Activated CD4-positive, alpha-beta T cell treated with anti-CD3 and anti-CD28 coated beads for 36 hours (primary cell): ENCODE data around the gene NMT2. TPM values are rescaled to one million over a fixed set of nuclear protein-coding genes. Genes with fewer than 3 reads are reported as not detected.

ENCODE experiments used
- ATAC-seq: fragments of 200-7000 bp; cut with Tn5 transposase; one replicate; pipeline ENCODE4 v1.10.0; 2021; ENCODE audit warnings: mild to moderate bottlenecking, moderate library complexity
- CTCF ChIA-PET: fragments of 350-600 bp; sonication (Branson Sonifier 250); formaldehyde crosslinking; loops from one replicate; lab custom pipeline; 2021; ENCODE audit warnings: antibody characterized with exemption; lab: Charles Lee
- POLR2A ChIA-PET: fragments of 350-600 bp; sonication (Branson Sonifier 250); formaldehyde crosslinking; loops from one replicate; lab custom pipeline; 2021; ENCODE audit warnings: antibody characterized with exemption, inconsistent platforms; lab: Charles Lee
- DNase-seq: peaks from one replicate; pipeline ENCODE4 v3.0.0-alpha.2; 2020
- H3K27ac Mint-ChIP-seq: one replicate; pipeline ENCODE4 v1.8.0; 2021; ENCODE audit warnings: mixed read lengths
- H3K27me3 Mint-ChIP-seq: one replicate; pipeline ENCODE4 v1.8.0; 2021; ENCODE audit warnings: mixed read lengths
- H3K36me3 Mint-ChIP-seq: one replicate; pipeline ENCODE4 v1.8.0; 2021; ENCODE audit warnings: low read depth, mixed read lengths
- H3K4me1 Mint-ChIP-seq: one replicate; pipeline ENCODE4 v1.8.0; 2021; ENCODE audit warnings: mixed read lengths
- H3K4me3 Mint-ChIP-seq: one replicate; pipeline ENCODE4 v1.8.0; 2021; ENCODE audit warnings: mild to moderate bottlenecking, moderate library complexity, mixed read lengths
- H3K9me3 Mint-ChIP-seq: one replicate; pipeline ENCODE4 v1.8.0; 2021; ENCODE audit warnings: low read depth, mixed read lengths
- intact Hi-C, 2 experiments: fragments of 100-400 bp; cut with DNase I in 1 of 2; cut with micrococcal nuclease in 1 of 2; formaldehyde crosslinking; loops; one replicate each; pipeline versions ENCODE4 v1.14.2 to v1.15.1; 2022 to 2024; cut with DNase I, micrococcal nuclease
- total RNA-seq, 2 experiments: library from RNA; stranded (reverse); gene quantifications; one replicate each; pipeline ENCODE4 v1.2.3, GENCODE V29; 2021

The NMT2 gene
- total RNA-seq, 2 experiments from 2014 or later = 20.6 to 22.1 TPM

- DNase-seq = no peak
- intact Hi-C loops = loop anchor here (1.0 to 10.0 kb wide), 13 partner anchors 8 to 599 kb away; partner anchors contain the start of genes ACBD7 (in 2 of the 2), FAM171A1 (in 2 of the 2), MEIG1 (in 2 of the 2) and SUV39H2 (in 2 of the 2)
- Mint-ChIP-seq H3K36me3 (peaks cover 23% of the 10 kb centered on the region), H3K9me3 (no peaks in the 10 kb centered on the region), H3K27me3 (no peaks in the 10 kb centered on the region), H3K4me1 (peaks cover 19% of the 10 kb centered on the region), H3K4me3 (peak overlapping the region; percentile 87), H3K27ac (peak overlapping the region; percentile 83)
- ATAC-seq = peak; percentile 30
- ChIA-PET CTCF (interaction anchor here (1.6 kb wide), 1 partner anchor 10 kb away, joined by 3 read pairs; no protein-coding TSS in a partner anchor), POLR2A (no interaction called here)
These were observed 71.9 kb downstream of the NMT2 start for GRCh38 chr10:15096661-15097010.

DNA sequence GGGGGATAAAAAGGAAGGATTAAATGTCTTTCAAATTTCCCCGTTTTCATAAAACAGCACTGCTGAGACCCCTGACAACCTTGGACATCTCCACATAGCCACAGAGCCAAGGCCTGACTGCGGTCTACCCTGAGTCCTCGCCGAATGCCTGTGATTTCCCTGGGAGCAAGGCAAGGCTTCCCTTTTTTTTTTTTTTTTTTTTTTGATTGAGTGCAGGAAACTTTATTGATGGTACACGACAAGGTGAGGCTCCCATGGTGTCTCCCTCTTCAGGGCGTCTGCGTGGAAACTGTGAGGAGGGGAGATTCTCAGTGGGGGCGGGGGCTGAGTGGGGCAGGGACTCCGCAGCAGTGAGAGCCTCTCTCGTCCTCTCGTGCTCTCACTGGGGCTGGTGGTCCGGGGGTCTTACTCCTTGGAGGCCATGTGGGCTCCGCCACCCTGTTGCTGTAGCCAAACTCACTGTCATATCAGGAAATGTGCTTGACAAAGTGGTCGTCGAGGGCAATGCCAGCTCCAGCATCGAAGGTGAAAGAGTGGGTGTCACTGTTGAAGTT lies 75.6 kb downstream of the NMT2 start:
- intact Hi-C loops = loop anchor here in 1 of 2 experiments (10.0 kb wide), 1 partner anchor 282 kb away; the partner anchor contains the start of gene FAM171A1
- ATAC-seq (no peak), DNase-seq (no peak)
- H3K9me3 Mint-ChIP-seq = no peaks in the 10 kb centered on the region
- H3K4me1 Mint-ChIP-seq = peaks cover 5% of the 10 kb centered on the region
- peaks cover 4% of the 10 kb centered on the region for H3K36me3 Mint-ChIP-seq
- POLR2A ChIA-PET = no interaction called here
- H3K27ac Mint-ChIP-seq = no peak overlapping the region
- H3K27me3 Mint-ChIP-seq = no peaks in the 10 kb centered on the region
- H3K4me3 Mint-ChIP-seq = no peak overlapping the region
- CTCF ChIA-PET = no interaction called here

DNA sequence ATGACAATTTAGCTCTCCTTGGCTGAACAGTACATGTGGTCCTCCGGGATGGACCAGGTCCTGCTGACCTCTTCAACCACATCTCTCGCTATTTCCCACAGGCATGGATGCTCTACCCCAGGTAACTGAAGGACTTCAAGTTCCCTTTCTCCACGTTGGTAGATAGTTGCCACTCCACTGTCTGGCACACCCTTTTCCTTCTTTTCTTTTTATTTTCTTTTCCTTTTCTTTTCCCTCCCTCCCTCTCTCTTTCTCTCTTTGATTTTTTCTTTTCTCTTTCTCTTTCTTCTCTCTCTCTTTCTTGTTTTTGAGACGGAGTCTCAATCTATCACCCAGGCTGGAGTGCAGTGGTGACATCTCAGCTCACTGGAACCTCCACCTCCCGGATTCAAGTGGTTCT lies 77.1 kb downstream of the NMT2 start:
- Mint-ChIP-seq H3K27me3 (no peaks in the 10 kb centered on the region), H3K4me3 (no peak overlapping the region), H3K36me3 (no peaks in the 10 kb centered on the region), H3K27ac (no peak overlapping the region), H3K4me1 (no peaks in the 10 kb centered on the region), H3K9me3 (no peaks in the 10 kb centered on the region)
- ChIA-PET CTCF (no interaction called here), POLR2A (no interaction called here)
- intact Hi-C loops = loop anchor here in 1 of 2 experiments (10.0 kb wide), 1 partner anchor 283 kb away; the partner anchor contains the start of gene FAM171A1
- ATAC-seq (no peak), DNase-seq (no peak)

DNA sequence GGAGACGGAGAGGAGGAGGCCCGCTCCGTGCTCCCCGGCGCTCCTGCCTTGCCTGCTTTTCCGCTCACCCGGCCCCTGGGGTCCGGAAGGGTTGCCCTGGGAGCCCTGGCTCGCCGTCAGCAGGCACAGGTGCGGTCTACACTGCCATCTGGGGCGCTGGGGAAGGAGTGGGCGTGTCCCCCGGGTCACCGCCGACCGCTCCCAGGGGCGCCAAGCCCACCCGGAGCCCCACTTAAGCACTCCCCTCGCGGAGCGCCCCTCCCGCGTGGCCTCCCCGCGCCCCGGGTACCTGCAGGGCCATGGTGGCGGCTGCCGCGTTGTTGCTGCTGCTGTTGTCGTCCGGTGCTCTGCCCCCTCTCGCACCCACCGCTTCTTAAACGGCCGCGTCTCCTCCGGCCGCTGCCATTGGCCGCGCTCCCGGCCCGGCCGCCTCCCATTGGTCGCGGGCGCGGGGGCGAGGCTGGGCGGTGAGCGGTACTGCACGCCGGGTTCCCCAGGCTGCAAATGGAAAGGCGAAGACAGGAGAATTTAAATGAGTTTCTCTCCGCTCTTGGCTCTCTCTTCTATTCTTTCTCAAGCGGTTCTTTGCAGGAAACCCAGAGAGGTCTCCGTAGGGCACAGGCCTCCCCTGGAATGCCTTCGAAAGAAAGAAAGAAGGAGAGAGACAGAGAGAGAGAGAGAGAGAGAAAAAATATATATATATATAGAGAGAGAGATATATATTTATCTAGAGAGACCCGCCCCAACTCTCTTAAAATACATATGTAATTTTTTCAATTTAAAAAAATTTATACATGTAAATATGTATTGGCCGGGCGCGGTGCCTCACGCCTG lies 79.8 kb downstream of the NMT2 start, which contains the start of gene ACBD7:
Gene ACBD7 (minus strand): TSS at position 349 of the 834 bp plus-strand sequence. CDS start 48 bp downstream, at position 301.
- Mint-ChIP-seq H3K36me3 (no peaks in the 10 kb centered on the region), H3K4me3 (peak within 1 kb of the TSS; percentile 67), H3K4me1 (peaks cover 19% of the 10 kb centered on the region), H3K27me3 (no peaks in the 10 kb centered on the region), H3K27ac (no peak within 1 kb of the TSS), H3K9me3 (no peaks in the 10 kb centered on the region)
- POLR2A ChIA-PET = no interaction called here
- ATAC-seq (peak; percentile 91), DNase-seq (peak; percentile 91)
- intact Hi-C loops = loop anchor here (1.0 to 2.0 kb wide), 3 partner anchors 9 to 130 kb away; partner anchors contain the start of genes RPP38 (in 2 of the 2) and MEIG1 (in 1 of the 2)
- CTCF ChIA-PET = no interaction called here

DNA sequence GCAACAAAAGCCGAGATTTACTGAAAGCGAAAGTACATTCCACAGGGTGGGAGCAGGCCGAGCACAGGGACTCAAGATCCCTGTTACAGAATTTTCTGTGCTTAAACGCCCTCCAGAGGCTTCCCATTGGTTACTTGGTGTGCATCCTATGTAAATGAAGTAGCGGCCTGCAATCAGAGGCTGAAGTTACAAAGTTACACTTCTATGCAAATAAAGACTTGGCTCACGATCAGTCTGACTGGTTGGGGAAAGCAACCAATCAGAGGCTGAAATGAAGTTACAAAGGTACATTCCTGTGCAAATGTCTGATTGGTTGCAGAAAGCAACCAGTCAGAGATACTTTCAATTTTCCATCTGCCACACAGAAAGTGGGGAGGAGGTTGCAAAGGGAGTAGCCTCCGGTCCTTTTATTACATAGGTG lies 84.0 kb downstream of the NMT2 start:
- intact Hi-C loops = loop anchor here (1.0 to 5.0 kb wide), 5 partner anchors 13 to 206 kb away; partner anchors contain the start of genes RPP38 (in 2 of the 2), NMT2 (in 1 of the 2) and SUV39H2 (in 1 of the 2)
- H3K27ac Mint-ChIP-seq = peak overlapping the region; percentile 73
- no peaks in the 10 kb centered on the region for H3K27me3 Mint-ChIP-seq
- DNase-seq (peak; percentile 63), ATAC-seq (peak; percentile 85)
- no peaks in the 10 kb centered on the region for H3K36me3 Mint-ChIP-seq
- H3K4me3 Mint-ChIP-seq = peak overlapping the region; percentile 63
- POLR2A ChIA-PET = no interaction called here
- no peaks in the 10 kb centered on the region for H3K9me3 Mint-ChIP-seq
- CTCF ChIA-PET = interaction anchor here (1.0 to 2.0 kb wide), 3 partner anchors 11 to 45 kb away, joined by 3 to 4 read pairs (median 4); no protein-coding TSS in a partner anchor
- peaks cover 19% of the 10 kb centered on the region for H3K4me1 Mint-ChIP-seq

- H3K9me3 Mint-ChIP-seq = no peaks in the 10 kb centered on the region
- ChIA-PET POLR2A (no interaction called here), CTCF (interaction anchor here (0.6 to 2.0 kb wide), 6 partner anchors 12 to 1426 kb away, joined by 3 to 4 read pairs (median 3); partner anchors contain the start of gene MEIG1)
- DNase-seq = no peak
- H3K27ac Mint-ChIP-seq = peak overlapping the region; percentile 73
- no peaks in the 10 kb centered on the region for H3K27me3 Mint-ChIP-seq
- ATAC-seq = no peak
- H3K4me1 Mint-ChIP-seq = peaks cover 19% of the 10 kb centered on the region
- no peaks in the 10 kb centered on the region for H3K36me3 Mint-ChIP-seq
- peak overlapping the region; percentile 63 for H3K4me3 Mint-ChIP-seq
- intact Hi-C loops = loop anchor here (1.0 to 5.0 kb wide), 5 partner anchors 13 to 206 kb away; partner anchors contain the start of genes RPP38 (in 2 of the 2), NMT2 (in 1 of the 2) and SUV39H2 (in 1 of the 2)
These were observed 84.6 kb downstream of the NMT2 start for GRCh38 chr10:15083674-15084501.

GRCh38 chr10:15075421-15075820 lies 93.1 kb downstream of the NMT2 start:
- Mint-ChIP-seq H3K4me1 (no peaks in the 10 kb centered on the region), H3K36me3 (no peaks in the 10 kb centered on the region), H3K27me3 (no peaks in the 10 kb centered on the region), H3K27ac (no peak overlapping the region), H3K4me3 (no peak overlapping the region), H3K9me3 (no peaks in the 10 kb centered on the region)
- ATAC-seq (no peak), DNase-seq (no peak)
- POLR2A ChIA-PET = no interaction called here
- CTCF ChIA-PET = no interaction called here
- intact Hi-C loops = no loop called here

DNA sequence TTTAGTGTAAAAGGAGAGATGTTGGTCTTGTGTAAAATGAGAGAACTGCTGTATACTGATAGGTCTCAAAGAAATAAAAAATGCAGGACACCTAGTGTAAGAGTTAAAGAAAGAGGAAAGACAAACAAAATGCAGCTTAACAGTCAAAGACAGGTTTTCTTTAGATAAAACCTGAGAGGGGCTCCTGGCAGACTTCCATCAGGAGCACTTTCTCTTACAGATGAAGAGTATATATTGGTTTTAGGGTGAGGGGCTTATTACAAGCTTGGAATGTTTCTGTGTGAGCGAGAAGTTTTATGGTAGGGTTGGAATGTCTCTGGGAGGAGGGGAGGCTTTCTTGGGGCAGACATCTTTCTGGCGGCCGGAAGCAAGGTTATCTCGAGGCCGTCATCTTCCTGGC lies 96.1 kb downstream of the NMT2 start:
- ATAC-seq (no peak), DNase-seq (no peak)
- no peaks in the 10 kb centered on the region for H3K27me3 Mint-ChIP-seq
- H3K4me3 Mint-ChIP-seq = no peak overlapping the region
- intact Hi-C loops = no loop called here
- H3K27ac Mint-ChIP-seq = no peak overlapping the region
- no peaks in the 10 kb centered on the region for H3K9me3 Mint-ChIP-seq
- ChIA-PET CTCF (no interaction called here), POLR2A (no interaction called here)
- no peaks in the 10 kb centered on the region for H3K4me1 Mint-ChIP-seq
- no peaks in the 10 kb centered on the region for H3K36me3 Mint-ChIP-seq

- Mint-ChIP-seq H3K27me3 (no peaks in the 10 kb centered on the region), H3K4me3 (no peak overlapping the region), H3K27ac (no peak overlapping the region), H3K36me3 (no peaks in the 10 kb centered on the region), H3K4me1 (no peaks in the 10 kb centered on the region), H3K9me3 (no peaks in the 10 kb centered on the region)
- DNase-seq = no peak
- ChIA-PET POLR2A (no interaction called here), CTCF (interaction anchor here (0.5 to 0.6 kb wide), 2 partner anchors 176 to 572 kb away, joined by 3 read pairs; no protein-coding TSS in a partner anchor)
- ATAC-seq = no peak
- intact Hi-C loops = no loop called here
These were observed 99.3 kb downstream of the NMT2 start for GRCh38 chr10:15069230-15069629.

- H3K27me3 Mint-ChIP-seq = no peaks in the 10 kb centered on the region
- DNase-seq = no peak
- H3K27ac Mint-ChIP-seq = no peak overlapping the region
- POLR2A ChIA-PET = no interaction called here
- ATAC-seq = no peak
- H3K4me3 Mint-ChIP-seq = no peak overlapping the region
- no peaks in the 10 kb centered on the region for H3K4me1 Mint-ChIP-seq
- H3K36me3 Mint-ChIP-seq = no peaks in the 10 kb centered on the region
- CTCF ChIA-PET = no interaction called here
- H3K9me3 Mint-ChIP-seq = no peaks in the 10 kb centered on the region
- intact Hi-C loops = no loop called here
These were observed 99.7 kb downstream of the NMT2 start for GRCh38 chr10:15068802-15069201.

- Mint-ChIP-seq H3K4me3 (no peak overlapping the region), H3K36me3 (no peaks in the 10 kb centered on the region)
- POLR2A ChIA-PET = no interaction called here
These were observed 101.3 kb downstream of the NMT2 start for GRCh38 chr10:15067154-15067553.

More at GRCh38 chr10:15067154-15067553, 101.3 kb downstream of the NMT2 start:
- no peaks in the 10 kb centered on the region for H3K27me3 Mint-ChIP-seq
- no peak for DNase-seq
- CTCF ChIA-PET = no interaction called here
- H3K9me3 Mint-ChIP-seq = no peaks in the 10 kb centered on the region
- intact Hi-C loops = no loop called here
- H3K4me1 Mint-ChIP-seq = no peaks in the 10 kb centered on the region
- H3K27ac Mint-ChIP-seq = no peak overlapping the region
- ATAC-seq = no peak
